HG03103 (cell line): ENCODE data around the gene SYNPO2L.
"Not testable (repeated sequence)": the region's sequence is repeated elsewhere in the genome, so short reads cannot be mapped to it uniquely, and the experiment has no call there.

Experiments
- ATAC-seq: cut with Tn5 transposase; IDR thresholded peaks from one replicate; pipeline ENCODE4 v1.9.1; 2021; ENCODE audit warnings: low read depth; ENCODE audit not compliant: unreplicated experiment

The SYNPO2L gene

DNA sequence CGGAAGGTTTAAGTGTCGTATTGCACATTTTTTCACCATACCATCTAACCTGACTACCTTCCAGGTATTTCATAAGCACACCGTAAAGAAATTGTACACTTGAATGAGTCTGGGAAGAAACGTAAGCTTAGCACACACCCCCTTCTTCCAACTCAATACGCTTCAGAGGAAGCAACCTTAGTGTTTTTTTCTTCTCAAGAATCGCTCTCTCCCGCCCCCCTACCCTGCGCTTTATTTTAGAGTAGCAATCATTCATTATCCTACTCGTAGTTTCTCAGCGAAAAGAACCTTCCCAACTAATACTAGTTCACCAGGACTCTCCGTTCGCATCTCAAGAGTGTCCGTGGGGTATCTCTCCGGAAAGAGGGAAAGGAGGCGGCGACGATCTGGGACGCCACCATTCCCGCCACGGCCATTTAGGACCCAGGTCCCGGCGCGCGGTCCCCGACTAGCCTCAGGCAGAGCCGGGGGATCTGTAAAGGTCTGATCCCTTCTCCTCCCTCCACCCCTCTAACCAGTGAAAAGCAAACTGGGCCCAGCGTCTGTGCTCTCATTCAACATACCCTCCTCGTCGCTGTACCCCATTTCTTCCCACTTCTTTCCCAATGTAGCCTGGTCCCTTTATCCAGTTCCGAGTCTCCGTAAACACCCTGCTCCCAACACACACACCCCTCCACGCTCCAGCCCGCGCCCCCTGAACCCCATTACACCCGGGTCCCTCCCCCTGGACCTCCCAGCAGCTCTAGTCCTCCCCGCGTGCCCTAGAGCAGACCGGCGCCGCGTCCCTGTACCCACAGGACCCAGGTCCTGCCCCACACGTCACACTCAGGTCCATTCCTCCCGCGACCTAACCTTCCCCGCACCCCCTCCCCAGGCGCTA is 30.6 kb downstream of the SYNPO2L start:
- peak; percentile 34 for ATAC-seq

DNA sequence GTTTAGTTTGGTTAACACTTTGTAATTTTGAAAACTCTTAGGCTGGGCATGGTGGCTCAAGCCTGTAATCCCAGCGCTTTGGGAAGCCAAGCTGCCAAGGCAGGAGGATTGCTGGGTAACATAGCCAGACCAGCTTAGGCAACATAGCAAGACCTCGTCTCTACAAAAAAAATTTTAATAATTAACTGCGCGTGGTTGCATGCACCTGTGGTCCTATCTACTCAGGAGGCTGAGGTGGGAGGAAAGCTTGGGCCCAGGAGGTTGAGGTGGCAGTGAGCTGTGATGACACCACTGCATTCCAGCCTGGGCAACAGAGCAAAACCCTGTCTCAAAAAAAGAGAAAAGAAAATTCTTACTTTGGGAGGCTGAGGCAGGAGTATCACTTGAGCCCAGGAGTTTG is 32.8 kb downstream of the SYNPO2L start:
- no peak for ATAC-seq

DNA sequence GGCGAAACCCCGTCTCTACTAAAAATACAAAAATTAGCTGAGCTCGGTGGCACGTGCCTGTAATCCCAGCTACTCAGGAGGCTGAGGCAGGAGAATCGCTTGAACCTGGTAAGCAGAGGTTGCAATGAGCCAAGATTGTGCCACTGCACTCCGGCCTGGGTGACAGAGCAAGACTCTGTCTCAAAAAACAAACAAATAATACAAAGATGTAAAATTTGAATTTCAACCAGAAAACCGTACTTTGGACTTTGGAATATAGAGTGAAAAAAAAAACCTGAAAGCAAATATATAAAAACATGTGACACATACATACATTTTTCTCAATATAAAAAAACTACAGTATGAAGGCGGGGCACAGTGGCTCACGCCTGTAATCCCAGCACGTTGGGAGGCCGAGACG is 34.9 kb downstream of the SYNPO2L start:
- ATAC-seq, result not testable (repeated sequence)

DNA sequence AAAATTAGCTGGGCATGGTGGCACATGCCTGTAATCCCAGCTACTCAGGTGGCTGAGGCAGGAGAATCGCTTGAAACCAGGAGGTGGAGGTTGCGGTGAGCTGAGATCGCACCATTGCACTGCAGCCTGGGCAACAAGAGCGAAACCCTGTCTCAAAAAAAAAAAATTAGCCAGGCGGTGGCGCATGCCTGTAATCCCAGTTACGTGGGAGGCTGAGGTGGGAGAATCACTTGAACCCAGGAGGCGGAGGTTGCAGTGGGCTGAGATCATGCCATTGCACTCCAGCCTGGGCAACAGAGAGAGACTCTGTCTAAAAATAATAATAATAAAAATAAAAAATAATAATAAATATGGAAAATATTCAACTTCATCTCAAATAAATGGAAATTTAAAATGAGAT is 38.7 kb downstream of the SYNPO2L start:
- not testable (repeated sequence) for ATAC-seq

DNA sequence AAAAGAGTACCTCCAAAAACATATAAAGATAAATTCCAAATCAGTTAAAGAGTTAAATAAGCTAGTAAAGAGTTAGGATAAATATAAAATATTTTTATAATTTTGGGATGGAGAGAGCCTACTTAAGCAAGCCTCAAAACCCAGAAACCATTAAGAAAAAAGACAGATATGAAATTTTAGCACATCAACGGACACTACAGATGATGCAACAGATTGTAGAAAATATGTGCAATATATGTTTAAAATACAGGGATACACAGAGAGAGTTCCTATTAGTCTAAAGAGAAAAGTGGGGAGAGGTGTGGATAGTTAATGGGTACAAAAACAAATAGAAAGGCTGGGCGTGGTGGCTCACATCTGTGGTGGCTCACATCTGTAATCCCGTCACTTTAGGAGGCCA is 41.1 kb downstream of the SYNPO2L start:
- ATAC-seq, result no peak

DNA sequence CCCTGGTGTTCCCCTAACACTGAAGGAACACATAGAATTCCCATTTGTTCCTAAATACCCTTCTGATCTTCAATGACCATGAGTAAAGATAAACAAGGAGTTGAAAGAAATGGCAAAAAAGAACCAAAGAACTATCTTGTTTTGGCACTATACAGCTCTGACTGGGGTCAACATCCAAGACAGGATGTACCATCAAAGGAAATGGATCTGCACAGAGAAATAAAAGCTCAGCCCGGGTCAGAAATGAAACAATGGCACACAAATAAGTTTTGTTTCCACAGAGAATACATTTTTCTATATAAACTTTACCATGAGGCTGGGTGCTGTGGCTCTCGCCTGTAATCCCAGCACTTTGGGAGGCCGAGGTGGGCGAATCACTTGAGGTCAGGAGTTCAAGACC is 46.7 kb downstream of the SYNPO2L start:
- ATAC-seq, result no peak

DNA sequence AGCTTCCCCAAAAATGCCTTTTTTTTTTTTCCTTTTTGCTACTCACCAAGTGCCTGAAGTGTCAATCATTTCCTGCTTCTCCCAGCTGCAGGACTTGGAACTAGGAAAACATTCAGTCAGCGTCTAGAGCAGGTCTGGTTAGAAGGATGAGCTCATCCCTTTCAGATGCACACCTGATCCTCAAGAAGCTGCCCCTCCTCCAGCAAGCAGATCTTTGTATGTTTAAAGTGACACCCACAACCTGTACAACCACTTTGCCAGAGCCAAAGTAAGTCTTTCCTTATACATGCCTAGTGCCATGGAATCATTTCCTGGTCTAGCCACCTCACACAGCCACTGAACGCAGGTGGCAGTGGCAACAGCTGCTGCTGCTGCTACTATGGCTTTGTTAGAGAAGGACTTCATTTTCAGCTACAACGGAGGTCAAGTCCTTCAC is 54.3 kb downstream of the SYNPO2L start:
- no peak for ATAC-seq

DNA sequence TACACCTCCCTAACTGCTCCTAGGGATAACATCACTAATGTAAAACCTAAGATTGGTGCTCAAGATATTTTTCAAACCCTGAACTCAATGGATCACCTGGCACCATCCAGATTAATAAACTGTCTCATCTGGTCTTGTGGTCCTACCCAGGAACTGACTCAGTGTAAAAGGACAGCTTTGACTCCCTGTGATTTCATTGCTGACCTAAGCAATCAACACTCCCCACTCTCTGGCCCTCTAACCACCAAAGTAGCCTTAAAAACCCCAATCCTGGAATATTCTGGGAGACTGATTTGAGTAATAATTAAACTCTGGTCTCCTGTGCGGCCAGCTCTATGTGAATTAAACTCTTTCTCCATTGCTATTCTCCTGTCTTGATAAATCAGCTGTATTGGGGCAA is 58.5 kb downstream of the SYNPO2L start:
- ATAC-seq, result no peak
